ENCODE results near the gene MGAT5. TPM values are rescaled to one million over a fixed set of nuclear protein-coding genes. Genes with fewer than 3 reads are reported as not detected.

The MGAT5 gene
- total and polyA plus RNA-seq, 2 donors, result 8.8 to 36.8 TPM

DNA sequence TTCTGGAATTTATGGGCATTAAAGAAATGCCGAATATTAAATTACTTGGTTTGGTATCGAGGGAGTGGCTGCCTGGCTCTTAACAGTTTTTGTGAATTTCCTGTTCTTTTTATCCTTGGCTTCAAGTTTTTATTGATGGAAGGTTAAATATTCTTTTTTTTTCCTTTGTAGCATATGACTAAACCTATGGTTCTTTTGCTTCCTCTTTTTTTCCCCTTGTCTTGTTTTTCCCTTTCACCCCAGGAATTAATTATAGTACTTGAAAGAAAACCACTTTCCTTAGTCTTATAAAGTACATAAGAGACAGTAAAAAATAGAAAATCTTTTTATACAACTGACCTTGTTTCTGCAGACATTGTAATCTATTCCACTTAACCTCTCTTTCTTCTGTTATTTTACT lies 42.4 kb downstream of the MGAT5 start:
- Histone ChIP-seq H3K36me3 (ENCODE audit: control insufficient read depth in 2 of 2, insufficient read depth in 2 of 2, low read length in 1 of 2) (no peaks in the 10 kb centered on the region), H3K27ac (ENCODE audit: low read depth in 1 of 2, low read length in 1 of 2) (no peak overlapping the region), H3K9me3 (ENCODE audit: control insufficient read depth in 2 of 2, insufficient read depth in 1 of 2, low read length in 1 of 2) (no peaks in the 10 kb centered on the region), H3K27me3 (ENCODE audit: control insufficient read depth in 2 of 2, insufficient read depth in 1 of 2, low read length in 1 of 2) (no peaks in the 10 kb centered on the region), H3K4me1 (ENCODE audit: control insufficient read depth in 2 of 2, insufficient read depth in 2 of 2, low read length in 2 of 2) (peaks cover 5 to 31% of the 10 kb centered on the region in 2 donors), H3K4me3 (ENCODE audit: low read length in 2 of 2) (no peak overlapping the region)
- DNase-seq (ENCODE audit: low read depth in 6 of 9, low spot score in 9 of 9), result no peak
- WGBS, result 42% methylated on average over 2 of the region's 2 CpGs

- H3K36me3 ChIP-seq (ENCODE audit: control insufficient read depth in 2 of 2, insufficient read depth in 2 of 2, low read length in 1 of 2), result no peaks in the 10 kb centered on the region
- no peaks in the 10 kb centered on the region for H3K9me3 ChIP-seq (ENCODE audit: control insufficient read depth in 2 of 2, insufficient read depth in 1 of 2, low read length in 1 of 2)
- H3K4me1 ChIP-seq (ENCODE audit: control insufficient read depth in 2 of 2, insufficient read depth in 2 of 2, low read length in 2 of 2), result peaks cover 0 to 6% of the 10 kb centered on the region in 2 donors
- WGBS, result 98% methylated on average over 1 of the region's 1 CpG
- H3K4me3 ChIP-seq (ENCODE audit: low read length in 2 of 2), result no peak overlapping the region
- no peak for DNase-seq (ENCODE audit: low read depth in 6 of 9, low spot score in 9 of 9)
- no peaks in the 10 kb centered on the region for H3K27me3 ChIP-seq (ENCODE audit: control insufficient read depth in 2 of 2, insufficient read depth in 1 of 2, low read length in 1 of 2)
- no peak overlapping the region for H3K27ac ChIP-seq (ENCODE audit: low read depth in 1 of 2, low read length in 1 of 2)
These were observed 45.5 kb downstream of the MGAT5 start for GRCh38 chr2:134299334-134299733.

DNA sequence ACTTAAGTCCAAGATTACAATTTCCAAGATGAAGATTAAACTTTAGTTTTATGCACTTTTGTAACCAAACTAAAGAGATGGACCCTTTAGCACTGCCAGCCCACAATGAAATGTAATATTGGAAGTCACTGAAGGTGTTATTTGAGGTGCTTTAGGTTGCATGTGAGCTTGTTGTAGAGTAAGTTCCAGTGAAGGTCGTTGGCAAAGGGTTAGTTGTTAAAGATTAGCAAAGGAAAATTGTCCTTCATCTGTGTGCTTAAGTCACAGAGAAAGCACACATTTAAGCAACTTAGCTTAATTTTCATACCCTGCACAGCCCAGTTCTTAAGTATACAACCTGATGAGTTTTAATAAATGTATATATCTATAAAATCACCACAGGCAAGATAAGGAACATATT lies 46.7 kb downstream of the MGAT5 start:
- Histone ChIP-seq H3K36me3 (ENCODE audit: control insufficient read depth in 2 of 2, insufficient read depth in 2 of 2, low read length in 1 of 2) (no peaks in the 10 kb centered on the region), H3K4me1 (ENCODE audit: control insufficient read depth in 2 of 2, insufficient read depth in 2 of 2, low read length in 2 of 2) (no peaks in the 10 kb centered on the region), H3K27ac (ENCODE audit: low read depth in 1 of 2, low read length in 1 of 2) (no peak overlapping the region), H3K4me3 (ENCODE audit: low read length in 2 of 2) (no peak overlapping the region), H3K27me3 (ENCODE audit: control insufficient read depth in 2 of 2, insufficient read depth in 1 of 2, low read length in 1 of 2) (no peaks in the 10 kb centered on the region), H3K9me3 (ENCODE audit: control insufficient read depth in 2 of 2, insufficient read depth in 1 of 2, low read length in 1 of 2) (no peaks in the 10 kb centered on the region)
- WGBS, result 90% methylated on average over 1 of the region's 1 CpG
- no peak for DNase-seq (ENCODE audit: low read depth in 6 of 9, low spot score in 9 of 9)

- 83% methylated on average over 8 of the region's 8 CpGs for WGBS
- no peaks in the 10 kb centered on the region for H3K36me3 ChIP-seq (ENCODE audit: control insufficient read depth in 2 of 2, insufficient read depth in 2 of 2, low read length in 1 of 2)
- H3K9me3 ChIP-seq (ENCODE audit: control insufficient read depth in 2 of 2, insufficient read depth in 1 of 2, low read length in 1 of 2), result no peaks in the 10 kb centered on the region
- no peak for DNase-seq (ENCODE audit: low read depth in 6 of 9, low spot score in 9 of 9)
- H3K4me1 ChIP-seq (ENCODE audit: control insufficient read depth in 2 of 2, insufficient read depth in 2 of 2, low read length in 2 of 2), result no peaks in the 10 kb centered on the region
- H3K27ac ChIP-seq (ENCODE audit: low read depth in 1 of 2, low read length in 1 of 2), result no peak overlapping the region
- no peaks in the 10 kb centered on the region for H3K27me3 ChIP-seq (ENCODE audit: control insufficient read depth in 2 of 2, insufficient read depth in 1 of 2, low read length in 1 of 2)
- H3K4me3 ChIP-seq (ENCODE audit: low read length in 2 of 2), result no peak overlapping the region
These were observed 47.4 kb downstream of the MGAT5 start for GRCh38 chr2:134301099-134301927.

DNA sequence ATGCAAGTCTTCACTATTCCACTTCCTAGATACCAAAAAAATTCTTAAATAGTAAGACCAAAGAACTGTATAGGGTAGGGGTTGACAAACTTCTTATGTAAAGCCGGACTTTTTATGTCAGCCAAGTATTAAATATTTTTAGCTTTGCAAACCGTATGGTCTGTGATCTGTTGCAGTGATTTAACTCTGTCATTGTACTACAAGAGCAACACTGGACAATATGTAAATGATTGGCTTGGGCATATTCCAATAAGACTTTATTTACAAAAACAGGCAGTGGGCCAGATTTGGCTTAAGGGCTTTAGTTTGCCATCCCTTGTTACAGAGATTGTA lies 48.0 kb downstream of the MGAT5 start:
- H3K27me3 ChIP-seq (ENCODE audit: control insufficient read depth in 2 of 2, insufficient read depth in 1 of 2, low read length in 1 of 2), result no peaks in the 10 kb centered on the region
- H3K9me3 ChIP-seq (ENCODE audit: control insufficient read depth in 2 of 2, insufficient read depth in 1 of 2, low read length in 1 of 2), result no peaks in the 10 kb centered on the region
- no peaks in the 10 kb centered on the region for H3K36me3 ChIP-seq (ENCODE audit: control insufficient read depth in 2 of 2, insufficient read depth in 2 of 2, low read length in 1 of 2)
- H3K4me1 ChIP-seq (ENCODE audit: control insufficient read depth in 2 of 2, insufficient read depth in 2 of 2, low read length in 2 of 2), result no peaks in the 10 kb centered on the region
- no peak for DNase-seq (ENCODE audit: low read depth in 6 of 9, low spot score in 9 of 9)
- WGBS, result 98% methylated on average over 2 of the region's 2 CpGs
- H3K4me3 ChIP-seq (ENCODE audit: low read length in 2 of 2), result no peak overlapping the region
- H3K27ac ChIP-seq (ENCODE audit: low read depth in 1 of 2, low read length in 1 of 2), result no peak overlapping the region

DNA sequence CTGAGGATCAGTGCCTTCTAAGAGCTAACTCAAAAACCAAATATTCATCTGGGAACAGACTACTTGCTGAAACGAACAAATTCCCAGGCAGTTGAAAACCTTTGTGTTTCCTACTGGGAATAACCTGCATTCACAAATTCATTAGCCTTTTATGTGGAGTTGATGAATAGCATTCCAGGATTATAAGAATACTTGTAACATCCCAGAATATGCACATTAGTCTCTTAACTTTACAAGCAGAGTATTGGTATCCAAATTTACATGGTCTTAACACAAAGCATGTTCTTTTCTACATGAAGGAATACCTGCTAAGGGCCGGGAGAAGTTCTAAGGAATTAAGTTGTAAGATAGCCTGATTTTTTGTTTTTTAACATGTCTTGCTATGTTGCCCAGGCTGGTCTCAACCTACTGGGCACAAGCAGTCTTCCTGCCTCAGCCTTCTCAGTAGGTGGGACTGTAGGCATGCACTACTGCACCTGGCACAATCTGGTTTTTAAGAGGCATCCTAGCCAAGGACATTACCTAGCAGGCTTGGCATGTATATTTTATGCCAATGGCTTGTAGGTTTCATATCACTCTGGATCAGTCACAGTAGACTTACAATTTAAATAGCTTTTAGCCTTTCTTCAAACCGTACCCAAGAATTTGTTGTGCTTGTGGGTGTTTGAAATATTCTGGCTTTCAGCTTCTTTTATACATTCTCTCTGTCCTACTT lies 50.7 kb downstream of the MGAT5 start:
- WGBS, result 64% methylated on average over 3 of the region's 3 CpGs
- DNase-seq (ENCODE audit: low read depth in 6 of 9, low spot score in 9 of 9), result no peak
- H3K36me3 ChIP-seq (ENCODE audit: control insufficient read depth in 2 of 2, insufficient read depth in 2 of 2, low read length in 1 of 2), result no peaks in the 10 kb centered on the region
- no peaks in the 10 kb centered on the region for H3K9me3 ChIP-seq (ENCODE audit: control insufficient read depth in 2 of 2, insufficient read depth in 1 of 2, low read length in 1 of 2)
- no peak overlapping the region for H3K27ac ChIP-seq (ENCODE audit: low read depth in 1 of 2, low read length in 1 of 2)
- H3K27me3 ChIP-seq (ENCODE audit: control insufficient read depth in 2 of 2, insufficient read depth in 1 of 2, low read length in 1 of 2), result no peaks in the 10 kb centered on the region
- no peak overlapping the region for H3K4me3 ChIP-seq (ENCODE audit: low read length in 2 of 2)
- peaks cover 0 to 3% of the 10 kb centered on the region in 2 donors for H3K4me1 ChIP-seq (ENCODE audit: control insufficient read depth in 2 of 2, insufficient read depth in 2 of 2, low read length in 2 of 2)

DNA sequence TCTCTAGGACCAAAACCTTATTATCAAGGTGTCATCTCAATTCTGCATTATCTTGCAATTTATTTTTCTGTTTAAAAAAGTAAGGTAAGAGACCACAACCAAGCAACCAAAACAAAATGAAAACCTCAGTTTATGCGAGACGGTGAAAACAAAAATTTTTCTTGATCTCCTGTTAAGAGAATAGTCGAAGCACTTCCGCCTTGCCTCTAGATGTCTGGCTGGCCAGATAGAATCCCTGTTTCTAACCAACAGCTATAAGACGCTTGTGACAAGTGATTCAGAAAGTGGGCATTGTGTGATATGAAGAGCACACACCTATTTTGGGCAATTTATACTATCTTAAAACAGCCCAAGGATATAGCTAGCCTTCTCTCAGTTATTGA lies 51.2 kb downstream of the MGAT5 start:
- no peak for DNase-seq (ENCODE audit: low read depth in 6 of 9, low spot score in 9 of 9)
- Histone ChIP-seq H3K27ac (ENCODE audit: low read depth in 1 of 2, low read length in 1 of 2) (no peak overlapping the region), H3K4me1 (ENCODE audit: control insufficient read depth in 2 of 2, insufficient read depth in 2 of 2, low read length in 2 of 2) (peaks cover 0 to 3% of the 10 kb centered on the region in 2 donors), H3K4me3 (ENCODE audit: low read length in 2 of 2) (no peak overlapping the region), H3K9me3 (ENCODE audit: control insufficient read depth in 2 of 2, insufficient read depth in 1 of 2, low read length in 1 of 2) (no peaks in the 10 kb centered on the region), H3K27me3 (ENCODE audit: control insufficient read depth in 2 of 2, insufficient read depth in 1 of 2, low read length in 1 of 2) (no peaks in the 10 kb centered on the region), H3K36me3 (ENCODE audit: control insufficient read depth in 2 of 2, insufficient read depth in 2 of 2, low read length in 1 of 2) (no peaks in the 10 kb centered on the region)
- WGBS, result 93% methylated on average over 5 of the region's 5 CpGs

DNA sequence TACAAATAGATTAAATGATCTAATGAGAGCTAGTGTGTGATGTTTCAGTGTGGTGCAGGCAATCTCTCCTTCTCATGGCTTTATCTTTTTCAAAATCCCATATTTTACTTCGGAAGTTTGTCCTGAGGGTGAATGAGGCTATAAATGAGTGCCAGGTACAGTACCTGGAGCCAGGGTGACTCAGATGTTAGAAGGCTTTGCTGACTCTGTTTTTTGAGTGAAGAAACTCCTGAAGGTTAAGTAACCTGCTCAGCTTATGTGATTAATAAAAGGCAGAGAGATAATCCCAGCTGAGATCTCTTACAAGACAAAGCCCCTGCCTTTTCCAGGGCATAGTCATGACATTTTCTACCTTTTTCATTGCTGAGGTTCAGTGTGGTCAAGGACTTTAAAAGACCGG lies 52.6 kb downstream of the MGAT5 start:
- over 99% methylated on average over 2 of the region's 2 CpGs for WGBS
- H3K4me1 ChIP-seq (ENCODE audit: control insufficient read depth in 2 of 2, insufficient read depth in 2 of 2, low read length in 2 of 2), result peaks cover 0 to 3% of the 10 kb centered on the region in 2 donors
- H3K36me3 ChIP-seq (ENCODE audit: control insufficient read depth in 2 of 2, insufficient read depth in 2 of 2, low read length in 1 of 2), result no peaks in the 10 kb centered on the region
- H3K9me3 ChIP-seq (ENCODE audit: control insufficient read depth in 2 of 2, insufficient read depth in 1 of 2, low read length in 1 of 2), result no peaks in the 10 kb centered on the region
- DNase-seq (ENCODE audit: low read depth in 6 of 9, low spot score in 9 of 9), result no peak
- H3K4me3 ChIP-seq (ENCODE audit: low read length in 2 of 2), result no peak overlapping the region
- no peak overlapping the region for H3K27ac ChIP-seq (ENCODE audit: low read depth in 1 of 2, low read length in 1 of 2)
- H3K27me3 ChIP-seq (ENCODE audit: control insufficient read depth in 2 of 2, insufficient read depth in 1 of 2, low read length in 1 of 2), result no peaks in the 10 kb centered on the region

DNA sequence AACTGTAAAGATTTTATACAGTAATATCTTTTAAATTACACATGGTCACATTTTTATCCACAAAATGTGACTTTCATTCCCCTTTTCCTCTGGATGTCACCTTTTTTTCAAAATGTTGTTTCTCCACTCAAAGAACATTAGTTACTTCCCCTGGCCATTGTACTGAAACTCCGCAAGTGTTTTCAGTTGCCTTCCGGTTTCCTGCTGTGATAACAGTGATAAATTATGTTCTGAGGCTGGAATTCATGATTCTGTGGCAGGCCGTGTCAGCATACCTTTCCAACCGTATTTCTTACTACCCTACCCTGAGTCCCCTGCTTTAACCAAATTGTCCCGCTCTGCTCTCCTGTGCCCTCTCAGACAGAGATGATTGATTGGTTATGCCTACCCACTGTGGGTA lies 53.5 kb downstream of the MGAT5 start:
- DNase-seq (ENCODE audit: low read depth in 6 of 9, low spot score in 9 of 9), result no peak
- Histone ChIP-seq H3K27ac (ENCODE audit: low read depth in 1 of 2, low read length in 1 of 2) (no peak overlapping the region), H3K9me3 (ENCODE audit: control insufficient read depth in 2 of 2, insufficient read depth in 1 of 2, low read length in 1 of 2) (no peaks in the 10 kb centered on the region), H3K27me3 (ENCODE audit: control insufficient read depth in 2 of 2, insufficient read depth in 1 of 2, low read length in 1 of 2) (no peaks in the 10 kb centered on the region), H3K4me3 (ENCODE audit: low read length in 2 of 2) (no peak overlapping the region), H3K36me3 (ENCODE audit: control insufficient read depth in 2 of 2, insufficient read depth in 2 of 2, low read length in 1 of 2) (no peaks in the 10 kb centered on the region), H3K4me1 (ENCODE audit: control insufficient read depth in 2 of 2, insufficient read depth in 2 of 2, low read length in 2 of 2) (peaks cover 0 to 7% of the 10 kb centered on the region in 2 donors)
- WGBS, result 46% methylated on average over 5 of the region's 5 CpGs
